ENCODE measurements around the gene SFTPA2. TPM values are rescaled to one million over a fixed set of nuclear protein-coding genes. Genes with fewer than 3 reads are reported as not detected.
"Not testable (repeated sequence)": the region's sequence is repeated elsewhere in the genome, so short reads cannot be mapped to it uniquely, and the experiment has no call there.

SFTPA2 gene
- total RNA-seq, 2 experiments from 2014 or later = not detected

GRCh38 chr10:79525049-79525710 is 35.0 kb downstream of the SFTPA2 start:
- H3K36me3 ChIP-seq (ENCODE audit: insufficient read depth, low read length); H3K27me3 ChIP-seq (ENCODE audit: control insufficient read depth in 1 of 2, insufficient read depth in 2 of 2, low read length in 2 of 2); H3K4me1 Mint-ChIP-seq (ENCODE audit: low read depth); H3K27ac ChIP-seq (ENCODE audit: low read depth in 1 of 2, low read length in 2 of 2); H3K27ac Mint-ChIP-seq; H3K4me1 ChIP-seq (ENCODE audit: insufficient read depth, low read length); H3K36me3 Mint-ChIP-seq (ENCODE audit: low read depth); CTCF ChIA-PET; H3K9me3 Mint-ChIP-seq; intact Hi-C loops (cut with DNase I, micrococcal nuclease); H3K9me3 ChIP-seq (ENCODE audit: control insufficient read depth in 1 of 2, insufficient read depth in 1 of 2, low read length in 2 of 2); H3K4me3 Mint-ChIP-seq; POLR2A ChIA-PET; ATAC-seq (ENCODE audit: poor library complexity); DNase-seq; H3K4me3 ChIP-seq (ENCODE audit: low read length); H3K27me3 Mint-ChIP-seq: not testable (repeated sequence)

GRCh38 chr10:79523157-79523853 is 36.9 kb downstream of the SFTPA2 start:
- H3K36me3 ChIP-seq (ENCODE audit: insufficient read depth, low read length); H3K4me1 Mint-ChIP-seq (ENCODE audit: low read depth); H3K4me3 Mint-ChIP-seq; H3K27me3 Mint-ChIP-seq; H3K9me3 Mint-ChIP-seq; H3K4me1 ChIP-seq (ENCODE audit: insufficient read depth, low read length); H3K27ac Mint-ChIP-seq; intact Hi-C loops (cut with DNase I, micrococcal nuclease); POLR2A ChIA-PET; H3K9me3 ChIP-seq (ENCODE audit: control insufficient read depth in 1 of 2, insufficient read depth in 1 of 2, low read length in 2 of 2); DNase-seq; H3K36me3 Mint-ChIP-seq (ENCODE audit: low read depth); H3K27me3 ChIP-seq (ENCODE audit: control insufficient read depth in 1 of 2, insufficient read depth in 2 of 2, low read length in 2 of 2); ATAC-seq (ENCODE audit: poor library complexity); H3K4me3 ChIP-seq (ENCODE audit: low read length); H3K27ac ChIP-seq (ENCODE audit: low read depth in 1 of 2, low read length in 2 of 2); CTCF ChIA-PET: not testable (repeated sequence)

DNA sequence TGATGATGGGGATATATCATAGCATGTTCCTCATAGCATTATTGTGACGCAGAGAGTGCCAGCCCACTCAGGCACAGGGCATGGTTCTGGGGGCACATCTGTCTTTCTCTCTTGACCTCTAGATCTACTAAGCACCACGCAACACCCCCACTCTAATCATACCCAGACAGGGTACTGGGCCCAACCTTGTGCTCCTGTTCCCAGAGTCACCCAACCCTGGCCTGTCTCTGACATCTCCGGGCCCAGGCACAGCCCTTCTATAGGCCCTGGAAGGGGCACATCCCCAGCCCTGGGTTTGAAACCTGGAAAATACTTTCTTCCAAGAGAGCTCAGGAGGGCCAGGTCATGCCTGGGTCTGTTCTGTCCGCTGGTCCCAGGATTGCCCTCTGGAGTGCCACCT is 37.7 kb downstream of the SFTPA2 start:
- H3K27me3 Mint-ChIP-seq; intact Hi-C loops (cut with DNase I, micrococcal nuclease): not testable (repeated sequence)

DNA sequence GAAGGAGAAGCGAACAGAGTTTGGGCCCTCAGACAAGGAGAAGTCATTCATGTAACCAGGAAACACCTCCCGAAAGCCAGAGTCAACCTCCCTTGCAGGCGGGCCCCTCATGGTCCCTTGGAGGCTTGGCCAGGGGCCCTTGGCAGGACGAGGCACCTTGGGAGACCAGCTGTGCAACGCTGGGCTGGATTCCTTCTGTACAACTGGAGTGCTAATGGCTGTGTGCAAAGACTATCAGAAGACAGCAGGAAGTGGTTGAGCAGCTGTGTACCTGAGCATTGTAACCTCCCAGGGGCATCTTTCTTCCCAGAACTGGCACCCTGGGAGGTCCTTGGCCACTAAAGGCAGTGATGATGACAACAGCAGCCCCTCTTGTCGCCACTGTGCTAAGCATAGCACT is 38.5 kb downstream of the SFTPA2 start:
- H3K4me3 Mint-ChIP-seq; CTCF ChIA-PET; H3K4me3 ChIP-seq (ENCODE audit: low read length); H3K36me3 Mint-ChIP-seq (ENCODE audit: low read depth); ATAC-seq (ENCODE audit: poor library complexity); H3K27me3 Mint-ChIP-seq; H3K36me3 ChIP-seq (ENCODE audit: insufficient read depth, low read length); H3K27ac ChIP-seq (ENCODE audit: low read depth in 1 of 2, low read length in 2 of 2); POLR2A ChIA-PET; intact Hi-C loops (cut with DNase I, micrococcal nuclease); H3K27me3 ChIP-seq (ENCODE audit: control insufficient read depth in 1 of 2, insufficient read depth in 2 of 2, low read length in 2 of 2); H3K4me1 Mint-ChIP-seq (ENCODE audit: low read depth); H3K9me3 ChIP-seq (ENCODE audit: control insufficient read depth in 1 of 2, insufficient read depth in 1 of 2, low read length in 2 of 2); H3K4me1 ChIP-seq (ENCODE audit: insufficient read depth, low read length); H3K27ac Mint-ChIP-seq; H3K9me3 Mint-ChIP-seq; DNase-seq: not testable (repeated sequence)

More for the DNA sequence above, 37.7 kb downstream of the SFTPA2 start:
- DNase-seq; CTCF ChIA-PET; POLR2A ChIA-PET; H3K4me1 Mint-ChIP-seq (ENCODE audit: low read depth); H3K36me3 ChIP-seq (ENCODE audit: insufficient read depth, low read length); H3K9me3 ChIP-seq (ENCODE audit: control insufficient read depth in 1 of 2, insufficient read depth in 1 of 2, low read length in 2 of 2); ATAC-seq (ENCODE audit: poor library complexity); H3K4me3 ChIP-seq (ENCODE audit: low read length); H3K27ac Mint-ChIP-seq; H3K27me3 ChIP-seq (ENCODE audit: control insufficient read depth in 1 of 2, insufficient read depth in 2 of 2, low read length in 2 of 2); H3K9me3 Mint-ChIP-seq; H3K27ac ChIP-seq (ENCODE audit: low read depth in 1 of 2, low read length in 2 of 2); H3K36me3 Mint-ChIP-seq (ENCODE audit: low read depth); H3K4me3 Mint-ChIP-seq; H3K4me1 ChIP-seq (ENCODE audit: insufficient read depth, low read length): not testable (repeated sequence)

DNA sequence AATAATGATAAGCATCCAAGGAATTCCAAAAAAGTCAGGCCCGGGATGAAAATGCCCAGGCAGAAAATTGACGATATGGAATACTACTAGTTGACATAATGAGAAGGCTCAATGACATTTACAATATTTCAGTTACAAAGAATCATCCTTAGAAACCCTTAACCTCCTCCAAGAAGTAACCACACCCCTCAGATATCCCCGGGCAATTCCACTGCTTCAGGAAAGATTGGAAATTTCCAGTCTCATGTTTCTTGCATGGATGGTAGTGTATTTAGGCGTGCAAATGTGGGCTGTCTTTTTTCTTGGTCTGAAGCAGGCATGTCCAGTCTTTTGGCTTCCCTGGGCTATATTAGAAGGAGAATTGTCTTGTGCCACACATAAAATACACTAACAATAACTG is 42.6 kb downstream of the SFTPA2 start:
- intact Hi-C loops (cut with DNase I, micrococcal nuclease); H3K4me1 ChIP-seq (ENCODE audit: insufficient read depth, low read length): not testable (repeated sequence)

DNA sequence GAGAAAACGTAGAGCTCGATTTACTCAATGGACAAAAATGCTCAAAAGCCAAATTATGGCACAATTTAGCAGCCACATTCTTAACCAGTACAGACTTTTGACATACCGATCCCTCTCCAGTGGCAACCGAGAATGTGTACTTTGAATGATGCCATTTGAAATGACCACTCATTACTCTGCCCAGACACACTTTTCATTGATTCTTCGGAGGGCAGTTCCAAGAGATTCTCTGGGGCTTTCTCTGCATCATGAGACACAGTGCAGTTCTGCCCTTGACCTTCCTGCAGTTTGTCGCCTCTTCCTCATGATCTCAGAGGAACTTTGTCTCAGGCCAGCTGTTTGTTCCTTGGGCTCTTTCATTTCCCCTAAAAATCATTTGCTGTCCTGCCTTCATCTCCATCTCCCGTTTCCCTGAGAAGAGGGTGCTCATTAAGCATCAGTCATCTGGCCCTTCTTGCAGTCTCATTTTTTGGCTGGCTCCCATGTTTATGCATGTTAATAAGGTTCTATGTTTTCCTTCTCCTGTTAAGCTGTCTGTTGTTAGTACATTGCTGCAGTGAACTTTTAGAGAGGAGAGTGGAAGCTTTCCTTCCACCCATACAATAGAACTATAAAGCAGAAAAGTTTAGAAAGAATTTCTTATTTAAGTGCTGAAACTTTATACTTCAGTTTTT is 43.5 kb downstream of the SFTPA2 start:
- H3K4me3 Mint-ChIP-seq; intact Hi-C loops (cut with DNase I, micrococcal nuclease); H3K27ac Mint-ChIP-seq; H3K36me3 Mint-ChIP-seq (ENCODE audit: low read depth); H3K36me3 ChIP-seq (ENCODE audit: insufficient read depth, low read length); H3K4me1 ChIP-seq (ENCODE audit: insufficient read depth, low read length); ATAC-seq (ENCODE audit: poor library complexity); POLR2A ChIA-PET; H3K9me3 Mint-ChIP-seq; H3K27me3 Mint-ChIP-seq; H3K4me1 Mint-ChIP-seq (ENCODE audit: low read depth); H3K9me3 ChIP-seq (ENCODE audit: control insufficient read depth in 1 of 2, insufficient read depth in 1 of 2, low read length in 2 of 2); H3K4me3 ChIP-seq (ENCODE audit: low read length); H3K27me3 ChIP-seq (ENCODE audit: control insufficient read depth in 1 of 2, insufficient read depth in 2 of 2, low read length in 2 of 2); H3K27ac ChIP-seq (ENCODE audit: low read depth in 1 of 2, low read length in 2 of 2); DNase-seq; CTCF ChIA-PET: not testable (repeated sequence)

More for the DNA sequence above, 42.6 kb downstream of the SFTPA2 start:
- H3K9me3 Mint-ChIP-seq; H3K4me3 Mint-ChIP-seq; ATAC-seq (ENCODE audit: poor library complexity); H3K36me3 Mint-ChIP-seq (ENCODE audit: low read depth); H3K27me3 ChIP-seq (ENCODE audit: control insufficient read depth in 1 of 2, insufficient read depth in 2 of 2, low read length in 2 of 2); H3K4me1 Mint-ChIP-seq (ENCODE audit: low read depth); H3K27ac ChIP-seq (ENCODE audit: low read depth in 1 of 2, low read length in 2 of 2); H3K9me3 ChIP-seq (ENCODE audit: control insufficient read depth in 1 of 2, insufficient read depth in 1 of 2, low read length in 2 of 2); H3K36me3 ChIP-seq (ENCODE audit: insufficient read depth, low read length); POLR2A ChIA-PET; CTCF ChIA-PET; DNase-seq; H3K27me3 Mint-ChIP-seq; H3K27ac Mint-ChIP-seq; H3K4me3 ChIP-seq (ENCODE audit: low read length): not testable (repeated sequence)
